ENCODE results near the gene MYLIP. TPM values are rescaled to one million over a fixed set of nuclear protein-coding genes. Genes with fewer than 3 reads are reported as not detected.

MYLIP gene
- total and polyA plus RNA-seq, 2 donors (not counting 1 experiment from before 2014, with no cell fraction given), result 40.6 to 104 TPM

DNA sequence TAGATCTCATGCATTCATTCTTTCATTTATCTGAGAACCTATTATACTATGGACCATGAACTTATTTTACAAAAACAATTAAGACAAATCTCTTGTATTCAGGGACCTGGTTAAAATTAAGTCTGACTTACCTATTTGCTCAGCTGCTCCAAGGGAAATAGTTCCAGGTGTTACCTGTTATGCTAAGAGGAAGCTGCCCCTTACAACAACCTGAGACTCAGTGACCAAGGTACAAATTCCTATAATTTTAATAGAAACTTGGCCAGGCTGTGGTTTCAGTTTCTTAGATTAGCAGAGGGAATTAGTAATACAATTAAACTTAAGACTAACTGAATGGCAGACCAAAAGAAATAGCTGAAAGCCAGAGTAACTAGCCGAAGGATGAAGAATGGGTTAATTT, 61.3 kb downstream of the MYLIP start:
- Histone ChIP-seq H3K27ac (ENCODE audit: low read length in 2 of 2) (no peak overlapping the region), H3K27me3 (replicated peaks in 1 of 4; ENCODE audit: control extremely low read depth in 1 of 4, control insufficient read depth in 3 of 4, insufficient read depth in 4 of 4, low read length in 3 of 4) (peaks cover 0 to 8% (median 3%) of the 10 kb centered on the region in 4 experiments), H3K4me3 (ENCODE audit: control extremely low read depth in 1 of 5, extremely low read depth in 1 of 5, insufficient read depth in 1 of 5, low read depth in 2 of 5, low read length in 4 of 5) (no peak overlapping the region), H3K4me2 (replicated peaks; ENCODE audit: low read depth, low read length, poor library complexity, severe bottlenecking) (no peak overlapping the region), H3K9me3 (ENCODE audit: control extremely low read depth in 1 of 3, control insufficient read depth in 2 of 3, insufficient read depth in 1 of 3, low read length in 2 of 3) (no peaks in the 10 kb centered on the region), H3K4me1 (ENCODE audit: control insufficient read depth in 2 of 2, insufficient read depth in 2 of 2, low read length in 2 of 2) (no peaks in the 10 kb centered on the region), H4K20me1 (ENCODE audit: control insufficient read depth, insufficient read depth, low read length, poor library complexity, severe bottlenecking) (no peaks in the 10 kb centered on the region), H2AFZ (ENCODE audit: insufficient read depth, low read depth, low read length, poor library complexity, severe bottlenecking) (no peak overlapping the region), H3K9ac (ENCODE audit: low read length) (no peak overlapping the region), H3K36me3 (replicated peaks in 1 of 2; ENCODE audit: control extremely low read depth in 1 of 2, control insufficient read depth in 1 of 2, extremely low read depth in 1 of 2, insufficient read depth in 2 of 2, low read length in 1 of 2) (no peaks in the 10 kb centered on the region), H3K79me2 (ENCODE audit: control insufficient read depth, insufficient read depth, low read length) (no peaks in the 10 kb centered on the region)
- no peak for ATAC-seq (ENCODE audit: low read depth)
- Mint-ChIP-seq H3K27ac (no peak overlapping the region), H3K9me3 (ENCODE audit: insufficient read depth) (no peaks in the 10 kb centered on the region), H3K4me1 (no peaks in the 10 kb centered on the region), H3K27me3 (peaks cover 22% of the 10 kb centered on the region), H3K4me3 (no peak overlapping the region)
- intact Hi-C loops (cut with micrococcal nuclease), result no loop called here
- DNase-seq, result no peak
- WGBS (ENCODE audit: insufficient coverage), result no CpG with 5 or more reads among the region's 1 CpG
- POLR2A ChIA-PET, result interaction anchor here (0.6 kb wide), 1 partner anchor 1212 kb away, joined by 3 read pairs; no protein-coding TSS in a partner anchor
- TF ChIP-seq EZH2 (IDR thresholded peaks at IDR 0.05; ENCODE audit: borderline replicate concordance, insufficient read depth, low read depth, low read length, poor library complexity, severe bottlenecking), result no peak
- TF ChIP-seq, protein P1, sequence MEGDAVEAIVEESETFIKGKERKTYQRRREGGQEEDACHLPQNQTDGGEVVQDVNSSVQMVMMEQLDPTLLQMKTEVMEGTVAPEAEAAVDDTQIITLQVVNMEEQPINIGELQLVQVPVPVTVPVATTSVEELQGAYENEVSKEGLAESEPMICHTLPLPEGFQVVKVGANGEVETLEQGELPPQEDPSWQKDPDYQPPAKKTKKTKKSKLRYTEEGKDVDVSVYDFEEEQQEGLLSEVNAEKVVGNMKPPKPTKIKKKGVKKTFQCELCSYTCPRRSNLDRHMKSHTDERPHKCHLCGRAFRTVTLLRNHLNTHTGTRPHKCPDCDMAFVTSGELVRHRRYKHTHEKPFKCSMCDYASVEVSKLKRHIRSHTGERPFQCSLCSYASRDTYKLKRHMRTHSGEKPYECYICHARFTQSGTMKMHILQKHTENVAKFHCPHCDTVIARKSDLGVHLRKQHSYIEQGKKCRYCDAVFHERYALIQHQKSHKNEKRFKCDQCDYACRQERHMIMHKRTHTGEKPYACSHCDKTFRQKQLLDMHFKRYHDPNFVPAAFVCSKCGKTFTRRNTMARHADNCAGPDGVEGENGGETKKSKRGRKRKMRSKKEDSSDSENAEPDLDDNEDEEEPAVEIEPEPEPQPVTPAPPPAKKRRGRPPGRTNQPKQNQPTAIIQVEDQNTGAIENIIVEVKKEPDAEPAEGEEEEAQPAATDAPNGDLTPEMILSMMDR (IDR thresholded peaks at IDR 0.05), result no peak
- CTCF ChIA-PET, result interaction anchor here (0.6 to 7.0 kb wide), 2 partner anchors 12 to 497 kb away, joined by 3 to 37 read pairs; no protein-coding TSS in a partner anchor

DNA sequence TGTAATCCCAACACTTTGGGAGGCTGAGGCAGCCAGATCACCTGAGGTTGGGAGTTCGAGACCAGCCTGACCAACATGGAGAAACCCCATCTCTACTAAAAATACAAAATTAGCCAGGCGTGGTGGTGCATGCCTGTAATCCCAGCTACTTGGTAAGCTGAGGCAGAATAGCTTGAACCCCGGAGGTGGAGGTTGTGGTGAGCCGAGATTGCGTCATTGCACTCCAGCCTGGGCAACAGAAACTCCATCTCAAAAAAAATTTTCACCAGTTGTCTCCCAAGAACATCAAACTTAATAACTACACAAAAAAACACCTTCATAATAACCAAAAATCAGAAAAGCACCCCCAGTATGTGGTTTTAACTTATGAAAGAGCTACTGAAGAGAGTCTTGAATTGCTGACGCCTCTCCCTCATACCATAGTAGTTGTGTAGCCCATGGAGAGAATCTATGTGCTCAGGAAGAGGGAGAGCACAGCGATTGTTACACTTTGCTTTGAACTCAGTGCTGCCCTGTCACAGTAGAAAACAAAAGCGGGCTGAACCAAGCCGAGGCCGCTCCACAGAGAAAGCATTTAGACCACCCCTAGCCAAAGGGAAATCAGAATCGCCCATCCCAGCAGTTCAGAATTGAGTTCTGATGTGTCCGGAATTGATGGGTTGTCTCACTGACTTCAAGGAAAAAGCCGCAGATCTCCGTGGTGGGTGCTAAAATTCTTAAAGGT, 67.5 kb downstream of the MYLIP start:
- ChIA-PET CTCF (interaction anchor here (1.5 to 10.9 kb wide), 2 partner anchors 9 to 13 kb away, joined by 7 to 137 read pairs; no protein-coding TSS in a partner anchor), POLR2A (no interaction called here)
- TF ChIP-seq, protein P1 (IDR thresholded peaks at IDR 0.05), result no peak
- no peak for TF ChIP-seq EZH2 (IDR thresholded peaks at IDR 0.05; ENCODE audit: borderline replicate concordance, insufficient read depth, low read depth, low read length, poor library complexity, severe bottlenecking)
- Histone ChIP-seq H3K9ac (ENCODE audit: low read length) (no peak overlapping the region), H3K9me3 (ENCODE audit: control extremely low read depth in 1 of 3, control insufficient read depth in 2 of 3, insufficient read depth in 1 of 3, low read length in 2 of 3) (peaks cover 0 to 10% (median 0%) of the 10 kb centered on the region in 3 donors), H2AFZ (ENCODE audit: insufficient read depth, low read depth, low read length, poor library complexity, severe bottlenecking) (no peak overlapping the region), H3K4me1 (ENCODE audit: control insufficient read depth in 2 of 2, insufficient read depth in 2 of 2, low read length in 2 of 2) (no peaks in the 10 kb centered on the region), H3K79me2 (ENCODE audit: control insufficient read depth, insufficient read depth, low read length) (no peaks in the 10 kb centered on the region), H3K4me2 (replicated peaks; ENCODE audit: low read depth, low read length, poor library complexity, severe bottlenecking) (no peak overlapping the region), H4K20me1 (ENCODE audit: control insufficient read depth, insufficient read depth, low read length, poor library complexity, severe bottlenecking) (no peaks in the 10 kb centered on the region), H3K27ac (ENCODE audit: low read length in 2 of 2) (no peak overlapping the region), H3K27me3 (replicated peaks in 1 of 4; ENCODE audit: control extremely low read depth in 1 of 4, control insufficient read depth in 3 of 4, insufficient read depth in 4 of 4, low read length in 3 of 4) (peaks cover 0 to 8% (median 0%) of the 10 kb centered on the region in 4 experiments), H3K4me3 (ENCODE audit: control extremely low read depth in 1 of 5, extremely low read depth in 1 of 5, insufficient read depth in 1 of 5, low read depth in 2 of 5, low read length in 4 of 5) (no peak overlapping the region), H3K36me3 (replicated peaks in 1 of 2; ENCODE audit: control extremely low read depth in 1 of 2, control insufficient read depth in 1 of 2, extremely low read depth in 1 of 2, insufficient read depth in 2 of 2, low read length in 1 of 2) (no peaks in the 10 kb centered on the region)
- no peak for DNase-seq
- Mint-ChIP-seq H3K4me1 (peaks cover 3% of the 10 kb centered on the region), H3K27ac (no peak overlapping the region), H3K4me3 (no peak overlapping the region), H3K9me3 (ENCODE audit: insufficient read depth) (no peaks in the 10 kb centered on the region), H3K27me3 (peaks cover 29% of the 10 kb centered on the region)
- ATAC-seq (ENCODE audit: low read depth), result no peak
- intact Hi-C loops (cut with micrococcal nuclease), result no loop called here
- 100% methylated on average over 6 of the region's 14 CpGs for WGBS (ENCODE audit: insufficient coverage)

Data from B cell (primary cell).